Measurements from ENCODE around the gene NCKIPSD.

Gene NCKIPSD

GRCh38 chr3:48678056-48678455, 7.7 kb downstream of the NCKIPSD start:
- no peak for DNase-seq

- no peak for DNase-seq
These were observed 11.2 kb downstream of the NCKIPSD start for GRCh38 chr3:48674505-48674904.

- no peak for DNase-seq
These were observed 13.2 kb downstream of the NCKIPSD start for GRCh38 chr3:48672522-48672921.

GRCh38 chr3:48664929-48665328, 20.8 kb downstream of the NCKIPSD start:
- no peak for DNase-seq

- DNase-seq = no peak
These were observed 21.4 kb downstream of the NCKIPSD start for GRCh38 chr3:48664313-48664644.

- peak; percentile 99 for DNase-seq
These were observed 22.0 kb downstream of the NCKIPSD start for GRCh38 chr3:48663489-48664312.

- DNase-seq = peak; percentile 93
These were observed 22.8 kb downstream of the NCKIPSD start, which contains the start of gene CELSR3 for GRCh38 chr3:48662753-48663488. CELSR3 (minus strand) TSS chr3:48662886; CDS start chr3:48662634, 252 bp downstream.

- DNase-seq = no peak
These were observed 23.5 kb downstream of the NCKIPSD start for GRCh38 chr3:48662145-48662752.

- peak; percentile 69 for DNase-seq
These were observed 24.1 kb downstream of the NCKIPSD start for GRCh38 chr3:48661501-48662144.

GRCh38 chr3:48660800-48661400, 24.8 kb downstream of the NCKIPSD start:
- DNase-seq = no peak

GRCh38 chr3:48656841-48657281, 28.9 kb downstream of the NCKIPSD start:
- DNase-seq = no peak

GRCh38 chr3:48656061-48656840, 29.5 kb downstream of the NCKIPSD start:
- DNase-seq = peak; percentile 92

- peak; percentile 39 for DNase-seq
These were observed 30.1 kb downstream of the NCKIPSD start for GRCh38 chr3:48655606-48656005.

GRCh38 chr3:48655063-48655462, 30.7 kb downstream of the NCKIPSD start:
- DNase-seq = no peak

- DNase-seq = no peak
These were observed 32.6 kb downstream of the NCKIPSD start for GRCh38 chr3:48652923-48653715.

- no peak for DNase-seq
These were observed 33.9 kb downstream of the NCKIPSD start for GRCh38 chr3:48651771-48652170.

GRCh38 chr3:48650723-48651122, 35.0 kb downstream of the NCKIPSD start:
- peak; percentile 36 for DNase-seq

GRCh38 chr3:48648188-48648850, 37.4 kb downstream of the NCKIPSD start:
- no peak for DNase-seq

- DNase-seq = no peak
These were observed 38.0 kb downstream of the NCKIPSD start for GRCh38 chr3:48647714-48648113.
